SK-N-SH (cell line): ENCODE data around the gene WDR45. TPM values are rescaled to one million over a fixed set of nuclear protein-coding genes. Genes with fewer than 3 reads are reported as not detected.
A peak's percentile ranks its signal among the peaks of the same experiment; 100 is the strongest.

Source experiments
- CTCF ChIA-PET: fragments of 300-600, 350-600 bp; formaldehyde crosslinking; extraction: SDS; loops from one replicate; lab custom pipeline; 2021; lab: Yijun Ruan, JAX
- POLR2A ChIA-PET: fragments of 350-600 bp; sonication (Branson Sonifier 250); formaldehyde crosslinking; extraction: SDS; loops from one replicate; lab custom pipeline; 2020; ENCODE audit warnings: antibody characterized with exemption, inconsistent platforms; lab: Yijun Ruan, JAX
- DNase-seq: peaks from one replicate; pipeline ENCODE4 v3.0.0; 2012
- H2AFZ ChIP-seq: fragments of 200-600 bp; sonication (generic); 2 replicates; pipeline ENCODE4 v1.8.1; 2016; ENCODE audit warnings: antibody characterized with exemption, mild to moderate bottlenecking, low read depth
- H3F3A ChIP-seq: fragments of 200-600 bp; sonication (generic); replicated peaks from 2 replicates; pipeline ENCODE3; 2016; ENCODE audit warnings: antibody characterized with exemption, mild to moderate bottlenecking; ENCODE audit not compliant: insufficient read depth
- H3K27ac ChIP-seq, 2 experiments: fragments of 200-500 bp in 1 of 2; fragments of 200-600 bp in 1 of 2; sonication (Bioruptor generic) in 1 of 2; sonication (generic), shearing (Covaris generic) in 1 of 2; 2 replicates each; pipeline versions ENCODE4 v1.5.1 to v1.6.1; 2014 to 2016; ENCODE audit warnings: low read depth in 2 of 2, inconsistent platforms in 1 of 2, low read length in 1 of 2, mild to moderate bottlenecking in 1 of 2, mixed read lengths in 1 of 2
- H3K27me3 ChIP-seq: fragments of 200-600 bp; sonication (generic), shearing (Covaris generic); 2 replicates; pipeline ENCODE4 v1.6.1; 2016; ENCODE audit warnings: mixed run types; ENCODE audit not compliant: insufficient read depth
- H3K36me3 ChIP-seq, 2 experiments: fragments of 200-500 bp in 1 of 2; fragments of 200-600 bp in 1 of 2; sonication (Bioruptor generic) in 1 of 2; sonication (generic) in 1 of 2; replicated peaks in 1 of 2; 2 replicates each; pipeline versions ENCODE3 to v1.5.1; 2014 to 2016; ENCODE audit warnings: low read length in 1 of 2, mild to moderate bottlenecking in 1 of 2; ENCODE audit not compliant: insufficient read depth in 2 of 2, control insufficient read depth in 1 of 2
- H3K4me1 ChIP-seq, 2 experiments: fragments of 200-500 bp in 1 of 2; fragments of 200-600 bp in 1 of 2; sonication (Bioruptor generic) in 1 of 2; sonication (generic), shearing (Covaris generic) in 1 of 2; 2 replicates each; pipeline versions ENCODE4 v1.5.1 to v1.6.1; 2014 to 2016; ENCODE audit warnings: low read depth in 1 of 2, low read length in 1 of 2, mixed run types in 1 of 2; ENCODE audit not compliant: insufficient read depth in 2 of 2, control insufficient read depth in 1 of 2
- H3K4me2 ChIP-seq: fragments of 200-600 bp; sonication (generic), shearing (Covaris generic); 2 replicates; pipeline ENCODE4 v1.6.1; 2017; ENCODE audit warnings: mixed run types
- H3K4me3 ChIP-seq, 2 experiments: fragments of 200-500 bp in 1 of 2; fragments of 200-600 bp in 1 of 2; sonication (Bioruptor generic) in 1 of 2; sonication (generic), shearing (Covaris generic) in 1 of 2; 2 replicates each; pipeline versions ENCODE4 v1.5.1 to v1.8.1; 2014 to 2016; ENCODE audit warnings: low read depth in 2 of 2, inconsistent platforms in 1 of 2, low read length in 1 of 2, mild to moderate bottlenecking in 1 of 2, mixed read lengths in 1 of 2, moderate library complexity in 1 of 2
- H3K79me2 ChIP-seq: fragments of 200-600 bp; sonication (generic); 2 replicates; pipeline ENCODE4 v1.8.1; 2017; ENCODE audit warnings: mild to moderate bottlenecking; ENCODE audit not compliant: insufficient read depth
- H3K9ac ChIP-seq: fragments of 200-600 bp; sonication (generic); 2 replicates; pipeline ENCODE4 v1.6.1; 2017; ENCODE audit warnings: mixed run types
- H3K9me2 ChIP-seq: fragments of 200-600 bp; sonication (generic); 2 replicates; pipeline ENCODE4 v1.6.1; 2017; ENCODE audit warnings: mixed run types
- H3K9me3 ChIP-seq: fragments of 200-600 bp; sonication (generic); 2 replicates; pipeline ENCODE4 v1.6.1; 2017; ENCODE audit warnings: mixed run types, mild to moderate bottlenecking, moderate library complexity
- H4K20me1 ChIP-seq: fragments of 200-600 bp; sonication (generic); 2 replicates; pipeline ENCODE4 v1.6.1; 2017; ENCODE audit warnings: mild to moderate bottlenecking, mixed run types; ENCODE audit not compliant: insufficient read depth
- CTCF ChIP-seq: fragments of 200-600 bp; sonication (generic); IDR thresholded peaks from 2 replicates; pipeline ENCODE4 v1.6.1; 2017; ENCODE audit warnings: antibody characterized with exemption, mild to moderate bottlenecking, moderate library complexity
- ELF1 ChIP-seq: IDR thresholded peaks from 2 replicates; pipeline ENCODE4 v1.4.0; 2012
- FOXJ3 ChIP-seq: sonication (generic); formaldehyde crosslinking; IDR thresholded peaks from 2 replicates; pipeline ENCODE4 v1.5.1; 2020; ENCODE audit warnings: mild to moderate bottlenecking, missing genetic modification reagents
- FOXM1 ChIP-seq: IDR thresholded peaks from 2 replicates; pipeline ENCODE4 v1.4.0; 2012; ENCODE audit warnings: low read depth, mild to moderate bottlenecking
- GABPA ChIP-seq: IDR thresholded peaks from 2 replicates; pipeline ENCODE4 v1.4.0; 2012; ENCODE audit warnings: low read depth, mild to moderate bottlenecking
- GATA2 ChIP-seq: sonication (generic); formaldehyde crosslinking; IDR thresholded peaks from 2 replicates; pipeline ENCODE4 v1.5.0; 2020; ENCODE audit warnings: mild to moderate bottlenecking, missing genetic modification reagents
- JUND ChIP-seq: IDR thresholded peaks from 2 replicates; pipeline ENCODE4 v1.4.0; 2012
- MEF2A ChIP-seq: IDR thresholded peaks from 2 replicates; pipeline ENCODE4 v1.4.0; 2012; ENCODE audit warnings: low read depth, borderline replicate concordance
- NRF1 ChIP-seq: IDR thresholded peaks from 2 replicates; pipeline ENCODE4 v1.6.1; 2012; ENCODE audit warnings: low read depth, mild to moderate bottlenecking, low read length
- RAD21 ChIP-seq: IDR thresholded peaks from 2 replicates; pipeline ENCODE4 v1.6.1; 2012; ENCODE audit warnings: mild to moderate bottlenecking, low read length
- REST ChIP-seq: IDR thresholded peaks from 2 replicates; pipeline ENCODE4 v1.6.1; 2012; ENCODE audit warnings: mild to moderate bottlenecking, low read depth, low read length, moderate library complexity
- SIN3A ChIP-seq: IDR thresholded peaks from 2 replicates; pipeline ENCODE4 v1.6.1; 2012; ENCODE audit warnings: low read depth, mild to moderate bottlenecking, low read length, moderate library complexity, borderline replicate concordance
- SMC3 ChIP-seq: IDR thresholded peaks from 2 replicates; pipeline ENCODE4 v1.6.1; 2012; ENCODE audit warnings: low read depth, low read length, improper control_type of control experiment
- TCF12 ChIP-seq: IDR thresholded peaks from 2 replicates; pipeline ENCODE4 v1.4.0; 2012
- TEAD4 ChIP-seq: IDR thresholded peaks from 2 replicates; pipeline ENCODE4 v1.4.0; 2012; ENCODE audit warnings: mild to moderate bottlenecking, borderline replicate concordance; ENCODE audit not compliant: insufficient read depth
- USF2 ChIP-seq: fragments of 150-350 bp; IDR thresholded peaks from 2 replicates; pipeline ENCODE4 v1.6.1; 2017; ENCODE audit warnings: antibody characterized with exemption, low read length, low read depth, borderline replicate concordance
- ZBTB33 ChIP-seq: IDR thresholded peaks from 2 replicates; pipeline ENCODE4 v1.4.0; 2012; ENCODE audit warnings: low read depth, borderline replicate concordance
- whole genome bisulfite sequencing: methylation state at CpG from one replicate; pipeline ENCODE4 v1.1.6; 2017; ENCODE audit warnings: low lambda C conversion rate; 5-methylcytosine and 5-hydroxymethylcytosine counted together
- polyA plus RNA-seq, 3 experiments: library from polyadenylated mRNA; depleted of rRNA; stranded (reverse); fragments of >200 nt; gene quantifications; 2 replicates each; pipeline ENCODE4 v1.2.3, GENCODE V29; 2012
- TF ChIP-seq, protein P1 (sequence below): IDR thresholded peaks from 2 replicates; pipeline ENCODE4 v1.4.0; 2012; ENCODE audit warnings: low read depth, borderline replicate concordance
- TF ChIP-seq, protein P2 (sequence below): fragments of 150-350 bp; IDR thresholded peaks from 2 replicates; pipeline ENCODE4 v1.6.1; 2016; ENCODE audit warnings: mild to moderate bottlenecking, low read depth, low read length
- TF ChIP-seq, protein P3 (sequence below): IDR thresholded peaks from 2 replicates; pipeline ENCODE4 v1.4.0; 2012; ENCODE audit warnings: low read depth

The WDR45 gene
- polyA plus RNA-seq, 1 of the 3 experiments (the other 2 are of a cell fraction) = 108 TPM

DNA sequence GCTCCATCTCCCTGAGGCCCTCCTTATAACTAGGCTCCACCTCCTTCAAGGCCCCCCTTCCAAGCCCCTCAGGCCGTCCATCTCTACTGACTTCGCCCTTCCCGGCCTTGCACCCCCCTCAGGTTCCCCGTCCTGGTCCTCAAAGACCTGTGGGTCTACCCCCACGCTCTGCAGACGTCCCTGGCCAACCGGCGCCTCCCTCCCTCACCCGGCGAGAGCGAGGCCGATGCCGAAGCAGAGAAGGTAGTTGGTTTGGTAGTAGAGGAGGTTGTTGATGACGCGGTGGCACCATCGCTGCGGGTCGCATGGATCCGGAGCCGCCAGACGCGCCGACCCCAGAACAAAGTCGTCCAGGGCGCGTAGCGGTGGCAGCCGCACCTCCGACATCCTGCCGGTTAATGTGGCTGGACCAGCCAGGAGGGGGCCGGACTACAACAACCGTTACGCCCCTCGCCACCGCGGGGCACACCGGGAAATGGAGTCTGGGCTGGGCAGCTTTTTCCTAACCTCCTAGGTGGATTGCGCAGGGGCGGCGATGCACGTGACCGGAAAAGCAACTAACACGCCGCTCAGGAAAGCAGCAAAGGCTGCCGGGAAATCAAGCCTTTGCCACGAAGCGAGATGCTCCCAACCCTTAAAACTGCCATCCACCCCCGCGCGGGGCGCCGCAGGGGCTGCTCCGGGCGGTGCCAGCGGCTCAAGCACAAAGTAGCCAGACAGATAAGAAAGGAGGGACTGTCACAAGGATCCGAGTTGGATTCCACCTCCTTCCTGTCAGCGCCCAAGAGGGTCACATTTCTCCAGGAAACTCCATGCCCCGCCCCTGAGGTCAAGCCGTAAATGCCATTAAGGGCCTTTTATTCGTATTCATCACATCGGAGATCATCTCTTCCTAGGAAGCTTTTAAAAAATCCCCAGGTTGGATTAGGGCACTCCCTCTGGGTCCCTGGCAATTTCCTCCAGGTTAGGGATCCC, 5.8 kb downstream of the WDR45 start, which contains the start of gene PRAF2:
Gene PRAF2, minus strand, starts transcription at position 402 of the 975 bp plus-strand sequence. Its CDS starts 15 bp downstream, at position 387.
- under 1% methylated on average over 25 of the region's 61 CpGs for WGBS
- no peaks in the 10 kb centered on the region for H3K9me2 ChIP-seq
- POLR2A ChIA-PET = interaction anchor here (0.6 to 1.0 kb wide), 2 partner anchors 14 to 195 kb away, joined by 3 read pairs; no protein-coding TSS in a partner anchor
- H3K79me2 ChIP-seq = peaks cover 24% of the 10 kb centered on the region
- H4K20me1 ChIP-seq = 0 out of 2 replicates have a peak, but pooled peaks cover 5% of the 10 kb centered on the region
- peak within 1 kb of the TSS; percentile 94 for H2AFZ ChIP-seq
- H3K27me3 ChIP-seq = no peaks in the 10 kb centered on the region
- DNase-seq = peak; percentile 98
- H3K4me2 ChIP-seq = peak within 1 kb of the TSS; percentile 89
- peaks cover 0 to 3% of the 10 kb centered on the region in 2 experiments for H3K36me3 ChIP-seq
- CTCF ChIA-PET = no interaction called here
- H3F3A ChIP-seq = no peaks in the 10 kb centered on the region
- H3K27ac ChIP-seq = peak within 1 kb of the TSS; percentile 40 to 42; a peak in 2 of 4 replicates
- H3K4me1 ChIP-seq = peaks cover 0 to 13% of the 10 kb centered on the region in 2 experiments; a peak in 1 of 4 replicates
- no peaks in the 10 kb centered on the region for H3K9me3 ChIP-seq
- peak within 1 kb of the TSS; percentile 61 to 95 for H3K4me3 ChIP-seq
- H3K9ac ChIP-seq = peak within 1 kb of the TSS; percentile 80
- TF ChIP-seq RAD21 (no peak), TEAD4 (no peak), USF2 (peak; percentile 79), JUND (no peak; the same call in 1 of the 2 replicates), TCF12 (no peak), FOXJ3 (CRISPR knock-in tag) (0 out of 2 replicates have a peak, but pooled peaks have one; percentile 29), ELF1 (peak; percentile 95), MEF2A (no peak), FOXM1 (no peak), SMC3 (no peak), SIN3A (0 out of 2 replicates have a peak, but pooled peaks have one; percentile 46), GABPA (peak; percentile 77), NRF1 (peak; percentile 76), GATA2 (no peak), CTCF (no peak), REST (peak; percentile 50; the same call in 1 of the 2 replicates), ZBTB33 (peak; percentile 26; the same call in 1 of the 2 replicates)
- TF ChIP-seq, protein P1, sequence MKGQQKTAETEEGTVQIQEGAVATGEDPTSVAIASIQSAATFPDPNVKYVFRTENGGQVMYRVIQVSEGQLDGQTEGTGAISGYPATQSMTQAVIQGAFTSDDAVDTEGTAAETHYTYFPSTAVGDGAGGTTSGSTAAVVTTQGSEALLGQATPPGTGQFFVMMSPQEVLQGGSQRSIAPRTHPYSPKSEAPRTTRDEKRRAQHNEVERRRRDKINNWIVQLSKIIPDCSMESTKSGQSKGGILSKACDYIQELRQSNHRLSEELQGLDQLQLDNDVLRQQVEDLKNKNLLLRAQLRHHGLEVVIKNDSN = peak; percentile 97
- TF ChIP-seq, protein P2, sequence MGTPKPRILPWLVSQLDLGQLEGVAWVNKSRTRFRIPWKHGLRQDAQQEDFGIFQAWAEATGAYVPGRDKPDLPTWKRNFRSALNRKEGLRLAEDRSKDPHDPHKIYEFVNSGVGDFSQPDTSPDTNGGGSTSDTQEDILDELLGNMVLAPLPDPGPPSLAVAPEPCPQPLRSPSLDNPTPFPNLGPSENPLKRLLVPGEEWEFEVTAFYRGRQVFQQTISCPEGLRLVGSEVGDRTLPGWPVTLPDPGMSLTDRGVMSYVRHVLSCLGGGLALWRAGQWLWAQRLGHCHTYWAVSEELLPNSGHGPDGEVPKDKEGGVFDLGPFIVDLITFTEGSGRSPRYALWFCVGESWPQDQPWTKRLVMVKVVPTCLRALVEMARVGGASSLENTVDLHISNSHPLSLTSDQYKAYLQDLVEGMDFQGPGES = no peak
- TF ChIP-seq, protein P3, sequence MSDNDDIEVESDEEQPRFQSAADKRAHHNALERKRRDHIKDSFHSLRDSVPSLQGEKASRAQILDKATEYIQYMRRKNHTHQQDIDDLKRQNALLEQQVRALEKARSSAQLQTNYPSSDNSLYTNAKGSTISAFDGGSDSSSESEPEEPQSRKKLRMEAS = peak; percentile 100
